Kidney tubule cell (primary cell): Measurements from ENCODE around the gene CFAP74.
A peak's percentile ranks its signal among the peaks of the same experiment; 100 is the strongest.
"Not testable (repeated sequence)": the region's sequence is repeated elsewhere in the genome, so short reads cannot be mapped to it uniquely, and the experiment has no call there.

Source experiments
- DNase-seq: peaks from one replicate; pipeline ENCODE4 v3.0.0-alpha.2; 2018; ENCODE audit warnings: low spot score

Gene CFAP74

DNA sequence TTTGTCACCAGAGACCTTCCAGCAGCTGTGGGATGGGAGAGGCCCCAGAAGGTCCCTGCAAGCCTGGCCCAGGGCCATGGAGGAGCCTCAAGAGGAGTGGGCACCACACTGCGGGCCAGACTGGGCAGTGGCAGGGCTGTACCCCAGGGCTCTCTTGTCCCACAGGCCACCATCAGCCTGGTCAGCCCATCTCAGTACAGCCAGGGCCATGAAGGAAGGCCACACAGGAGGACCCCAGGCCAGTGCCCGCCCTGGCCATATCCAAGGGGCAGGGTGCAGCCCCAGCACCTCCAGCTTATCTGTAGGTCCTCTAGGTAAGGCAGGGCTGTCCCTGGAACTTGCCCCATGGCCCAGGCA is 109.6 kb downstream of the CFAP74 start:
- DNase-seq, result no peak

DNA sequence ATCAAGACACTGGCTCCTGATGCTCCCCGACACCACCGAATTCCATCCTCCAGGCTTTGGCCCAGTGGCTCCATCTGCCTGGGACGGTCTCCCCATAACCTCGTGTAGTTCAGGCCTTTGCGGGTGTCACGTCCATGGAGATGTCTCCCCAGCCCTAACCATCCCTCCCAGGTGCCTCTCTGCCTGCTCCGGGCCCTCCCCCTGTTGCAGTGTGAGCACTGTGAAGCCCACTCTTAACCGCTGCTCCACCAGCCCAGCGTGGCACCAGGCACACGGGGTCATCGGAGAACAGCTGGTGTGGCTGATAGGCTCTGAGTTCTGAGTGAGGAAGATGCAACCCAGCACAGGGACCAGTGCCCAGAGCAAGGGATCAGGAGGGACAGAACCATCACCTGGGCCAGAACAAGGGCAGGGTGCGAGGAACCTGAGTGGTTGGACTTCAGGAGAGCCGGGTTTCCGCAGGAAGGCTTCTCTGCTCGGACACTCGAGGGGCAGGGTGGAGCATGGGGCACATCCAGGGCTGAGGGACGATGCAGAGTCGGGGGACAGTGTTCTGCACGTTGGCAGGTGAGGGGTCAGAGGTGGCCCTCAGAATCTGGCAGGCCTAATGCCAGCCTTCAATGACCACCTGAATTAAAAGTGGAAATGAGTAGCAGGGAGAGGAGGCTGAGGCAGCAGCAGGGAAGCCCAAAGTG is 110.1 kb downstream of the CFAP74 start:
- no peak for DNase-seq

DNA sequence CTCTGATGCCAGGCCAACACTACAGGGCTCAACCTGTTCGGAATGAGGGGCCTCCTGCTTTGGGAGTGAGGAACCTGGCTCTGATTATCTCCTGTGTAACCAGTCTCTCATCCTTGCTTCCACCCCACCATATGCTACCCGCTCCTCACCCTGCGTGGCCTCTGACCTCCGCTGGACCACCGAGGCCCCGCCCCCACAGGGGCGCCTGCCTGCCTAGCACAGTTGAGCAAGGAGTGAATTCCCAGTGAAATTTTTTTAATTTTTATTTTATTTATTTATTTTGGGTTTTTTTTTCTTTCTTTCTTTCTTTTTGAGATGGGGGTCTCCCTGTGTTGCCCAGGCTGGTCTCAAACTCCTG is 110.8 kb downstream of the CFAP74 start:
- DNase-seq, result no peak

DNA sequence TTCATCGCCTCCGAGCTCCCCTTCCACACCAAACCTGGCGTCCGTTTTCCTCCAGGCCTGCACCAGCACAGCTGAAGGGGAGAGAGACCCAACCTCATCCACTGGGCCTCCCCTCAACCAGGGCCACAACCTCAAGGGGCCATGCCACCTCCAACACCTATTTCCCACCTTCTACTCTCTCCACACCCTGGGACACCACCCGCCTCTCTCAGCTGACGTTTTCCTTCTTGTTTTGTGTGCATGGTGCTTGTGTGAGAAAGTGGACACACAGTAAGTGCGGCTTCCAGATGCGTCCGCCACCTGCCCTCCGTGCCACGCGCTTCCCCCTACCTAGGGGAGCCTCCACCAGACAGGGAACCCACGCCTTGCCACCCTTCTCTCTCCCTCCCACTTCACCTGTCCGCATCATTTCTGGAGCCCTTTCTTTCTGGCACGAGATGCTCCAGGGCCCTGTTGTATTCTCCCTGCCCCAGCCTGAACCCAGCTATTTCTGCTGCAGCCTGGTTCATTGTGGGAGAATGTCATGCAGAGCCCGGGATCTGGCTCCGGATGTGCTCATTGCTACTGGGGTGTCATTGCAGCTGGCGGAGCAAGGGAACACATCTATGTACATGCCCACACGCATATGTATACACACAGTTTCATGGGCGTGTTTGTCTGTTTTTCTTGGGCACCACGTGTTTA is 111.4 kb downstream of the CFAP74 start:
- no peak for DNase-seq

DNA sequence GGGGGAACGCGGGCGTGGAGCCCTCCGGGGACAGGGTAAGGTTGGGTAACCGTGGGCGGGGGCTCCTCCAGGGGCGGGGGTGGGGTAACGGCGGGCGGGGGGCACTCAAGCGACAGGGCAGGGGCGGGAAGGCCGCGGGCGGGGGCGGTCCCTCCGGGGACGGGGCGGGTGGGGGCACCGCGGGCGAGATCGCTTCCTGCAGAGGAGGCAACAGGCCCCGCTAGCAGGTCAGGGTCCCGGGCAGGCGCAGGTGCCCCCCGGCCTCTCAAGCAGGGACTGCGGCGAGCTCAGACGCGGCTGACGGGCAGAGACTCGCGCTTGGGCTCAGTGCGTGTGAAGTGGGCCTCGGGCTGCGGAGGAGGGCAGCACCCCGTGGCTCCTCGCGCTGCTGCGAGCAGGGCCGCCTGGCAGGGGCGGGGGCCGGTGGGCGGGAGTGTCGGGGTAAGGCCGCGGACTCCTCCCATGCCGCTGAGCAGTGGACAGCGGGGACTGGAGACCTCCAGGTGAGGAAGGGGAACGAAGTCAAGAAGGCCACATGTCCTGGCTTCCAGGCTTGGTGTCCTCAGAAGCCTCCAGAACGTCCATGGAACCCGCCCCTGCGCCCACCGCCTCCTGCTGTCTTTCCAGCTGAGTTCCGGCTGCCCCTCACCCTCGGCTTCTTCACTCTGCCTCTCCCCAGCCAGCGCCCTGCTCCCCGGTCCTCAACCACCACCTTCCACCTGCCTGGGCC is 112.1 kb downstream of the CFAP74 start:
- peak; percentile 72 for DNase-seq

DNA sequence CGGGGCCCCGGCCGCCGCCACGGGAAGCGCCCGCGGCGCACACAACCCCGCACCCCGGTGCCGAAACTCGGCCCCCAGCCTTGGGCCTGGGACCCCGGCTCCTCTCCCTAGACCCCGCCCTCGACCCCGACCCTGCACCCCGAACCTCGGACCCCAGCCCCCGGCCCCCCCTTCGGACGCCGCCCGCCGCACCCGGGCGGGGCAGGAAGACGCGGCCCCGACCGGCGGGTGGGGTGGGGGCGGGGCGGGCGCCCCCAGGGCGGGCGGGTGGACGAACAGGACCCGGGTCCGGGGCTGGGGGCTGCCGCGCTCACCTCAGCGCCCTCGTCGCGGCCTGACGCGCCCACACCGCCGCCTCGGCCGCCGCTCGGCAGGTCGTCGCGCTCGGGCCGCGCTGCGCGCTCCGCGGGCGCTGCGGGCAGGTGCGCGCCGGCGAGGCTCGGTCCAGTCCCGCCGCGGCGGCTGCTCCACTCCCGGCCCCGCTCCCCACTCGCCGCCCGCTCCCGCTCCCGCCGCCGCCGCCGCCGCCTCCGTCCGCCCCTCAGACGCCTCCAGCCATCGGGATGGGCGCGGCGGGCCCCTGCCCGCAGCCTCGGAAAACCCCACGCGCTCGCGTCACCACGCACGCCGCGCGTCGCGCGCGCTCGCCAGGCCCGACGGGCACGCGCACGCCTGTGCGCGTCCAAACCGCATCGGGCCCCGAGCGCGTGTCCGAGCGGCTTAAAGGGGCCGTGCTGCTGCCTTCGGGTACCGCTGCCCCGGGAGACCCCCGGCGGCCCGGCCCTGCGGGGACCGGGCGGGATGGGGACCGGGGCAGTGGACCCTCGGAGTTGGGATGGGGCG is 112.9 kb downstream of the CFAP74 start, which contains the start of gene GNB1:
Gene GNB1 (minus strand): TSS at position 582 of the 843 bp plus-strand sequence. CDS start 65,634 bp downstream, outside the sequence.
- peak; percentile 93 for DNase-seq

DNA sequence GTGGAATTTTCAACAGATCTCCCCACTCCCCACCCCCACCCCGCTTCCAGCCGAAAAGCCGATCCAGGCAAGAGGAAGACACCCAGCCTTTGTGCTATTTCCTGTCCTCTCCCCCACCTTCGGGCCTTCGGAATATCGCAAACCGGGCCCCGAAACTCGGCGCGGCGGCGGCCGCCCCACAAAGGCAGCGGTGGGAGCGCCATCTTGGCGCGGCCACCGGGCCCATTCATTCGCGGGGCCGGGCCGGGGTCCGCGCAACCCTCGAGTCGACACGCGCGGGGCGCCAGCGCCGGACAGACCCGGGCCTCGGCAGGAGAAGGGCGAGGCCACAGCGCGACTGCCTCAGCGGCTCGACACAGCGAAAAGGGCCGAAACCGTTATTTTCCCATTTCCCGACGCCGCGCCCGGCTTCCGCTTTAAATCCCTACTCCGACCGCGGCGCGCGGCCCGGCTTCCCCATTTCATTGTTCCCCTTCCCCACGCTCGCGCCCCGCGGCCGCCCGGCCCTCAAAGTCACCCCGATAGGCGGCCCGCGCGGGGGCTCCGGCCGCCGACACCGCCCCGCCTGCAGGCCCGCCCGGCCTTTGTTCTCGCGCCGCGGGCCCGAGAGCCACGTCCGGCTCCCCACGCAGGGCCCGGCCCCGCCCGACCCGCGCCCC is 113.6 kb downstream of the CFAP74 start:
- peak; percentile 50 for DNase-seq

DNA sequence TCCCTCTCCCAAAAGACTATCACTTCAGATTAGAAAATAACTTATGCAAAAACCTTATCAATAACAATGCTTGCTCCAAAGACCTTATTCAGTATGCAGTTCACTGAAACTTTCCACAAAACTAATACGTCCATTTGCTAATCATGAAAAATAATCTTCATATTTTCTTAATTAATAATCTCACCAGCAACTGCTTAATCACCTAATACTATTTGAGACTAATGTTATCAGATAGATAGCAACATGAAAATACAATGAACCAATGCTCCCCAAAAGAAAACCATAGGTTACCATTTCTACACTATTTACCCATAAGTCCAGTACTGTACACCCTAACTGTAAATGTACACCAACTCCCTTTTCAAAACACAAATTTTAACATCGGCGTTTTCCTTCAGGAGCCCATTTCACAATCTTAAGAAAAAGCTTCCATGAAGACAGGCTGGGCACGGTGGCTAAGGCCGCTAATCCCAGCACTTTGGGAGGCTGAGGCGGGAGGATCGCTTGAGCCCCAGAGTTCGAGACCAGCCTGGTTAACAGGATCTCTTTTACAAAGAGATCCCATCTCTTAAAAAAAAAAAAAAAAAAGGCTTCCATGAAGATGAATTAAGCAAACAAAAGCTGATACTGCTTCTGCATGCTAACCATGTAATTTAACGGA is 114.4 kb downstream of the CFAP74 start:
- peak; percentile 32 for DNase-seq

DNA sequence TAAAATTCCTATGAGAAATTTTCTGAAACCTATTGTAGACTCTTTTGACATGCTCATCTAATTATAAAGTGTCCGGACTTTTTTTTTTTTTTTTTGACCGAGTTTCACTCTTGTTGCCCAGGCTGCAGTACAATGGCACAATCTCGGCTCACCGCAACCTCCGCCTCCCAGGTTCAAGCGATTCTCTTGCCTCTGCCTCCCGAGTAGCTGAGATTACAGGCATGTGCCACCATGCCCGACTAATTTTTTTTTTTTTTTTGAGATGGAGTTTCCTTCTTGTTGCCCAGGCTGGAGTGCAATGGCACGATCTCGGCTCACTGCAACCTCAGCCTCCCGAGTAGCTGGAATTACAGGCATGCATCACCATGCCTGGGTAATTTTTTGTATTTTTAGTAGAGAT is 119.7 kb downstream of the CFAP74 start:
- not testable (repeated sequence) for DNase-seq

DNA sequence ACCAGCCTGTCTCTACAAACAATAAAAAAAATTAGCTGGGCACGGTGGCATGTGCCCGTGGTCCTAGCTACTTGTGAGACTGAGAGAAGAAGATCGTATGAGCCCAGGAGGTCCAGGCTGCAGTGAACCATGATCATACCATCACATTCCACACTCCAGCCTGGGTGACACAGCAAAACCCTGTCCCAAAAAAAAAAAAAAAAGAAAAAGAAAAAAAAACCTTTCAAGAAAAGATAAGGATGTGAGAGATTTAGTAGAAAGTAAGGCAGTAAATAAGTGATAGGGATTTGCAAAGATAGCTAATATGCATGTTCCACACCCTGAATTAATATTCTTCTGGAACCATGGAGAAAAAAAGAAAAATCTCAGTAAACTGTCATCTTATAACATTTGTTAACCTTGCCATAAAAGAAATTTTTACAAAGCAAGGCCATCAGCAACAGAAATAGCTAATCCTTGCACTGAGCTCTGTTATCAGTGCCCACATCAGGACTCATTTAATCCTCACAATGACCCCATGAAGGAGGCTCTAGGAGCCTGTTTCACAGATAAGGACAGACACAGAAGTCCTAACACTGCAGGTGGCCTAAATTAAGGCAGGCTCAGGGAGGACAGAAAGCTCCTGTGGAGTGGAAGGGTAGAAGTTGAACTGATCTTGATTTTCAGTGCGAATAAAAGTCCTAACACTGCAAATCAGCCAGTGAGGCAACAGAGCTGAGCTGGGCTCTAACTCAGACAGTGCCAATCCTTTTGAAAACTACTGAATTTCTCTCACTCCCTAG is 120.3 kb downstream of the CFAP74 start:
- DNase-seq, result peak; percentile 61

DNA sequence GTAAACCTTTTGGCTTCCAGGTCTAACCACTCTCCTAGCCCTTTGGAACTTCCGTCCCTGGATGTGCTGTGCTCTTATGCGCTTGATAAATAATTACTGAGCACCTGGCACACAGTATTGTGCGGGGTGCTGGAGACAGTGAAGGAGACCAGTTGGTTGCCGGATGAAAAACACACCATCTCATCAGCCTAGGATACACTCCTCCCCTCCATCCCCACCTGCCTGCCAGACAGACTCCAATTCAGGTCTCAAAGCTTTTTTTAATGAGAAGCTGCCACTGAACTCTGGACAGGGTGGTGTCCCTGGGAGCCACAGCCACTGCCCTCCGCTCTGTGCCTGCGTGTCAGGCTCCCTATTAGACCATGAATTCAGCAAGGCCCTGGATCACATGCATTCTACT is 121.9 kb downstream of the CFAP74 start:
- no peak for DNase-seq

DNA sequence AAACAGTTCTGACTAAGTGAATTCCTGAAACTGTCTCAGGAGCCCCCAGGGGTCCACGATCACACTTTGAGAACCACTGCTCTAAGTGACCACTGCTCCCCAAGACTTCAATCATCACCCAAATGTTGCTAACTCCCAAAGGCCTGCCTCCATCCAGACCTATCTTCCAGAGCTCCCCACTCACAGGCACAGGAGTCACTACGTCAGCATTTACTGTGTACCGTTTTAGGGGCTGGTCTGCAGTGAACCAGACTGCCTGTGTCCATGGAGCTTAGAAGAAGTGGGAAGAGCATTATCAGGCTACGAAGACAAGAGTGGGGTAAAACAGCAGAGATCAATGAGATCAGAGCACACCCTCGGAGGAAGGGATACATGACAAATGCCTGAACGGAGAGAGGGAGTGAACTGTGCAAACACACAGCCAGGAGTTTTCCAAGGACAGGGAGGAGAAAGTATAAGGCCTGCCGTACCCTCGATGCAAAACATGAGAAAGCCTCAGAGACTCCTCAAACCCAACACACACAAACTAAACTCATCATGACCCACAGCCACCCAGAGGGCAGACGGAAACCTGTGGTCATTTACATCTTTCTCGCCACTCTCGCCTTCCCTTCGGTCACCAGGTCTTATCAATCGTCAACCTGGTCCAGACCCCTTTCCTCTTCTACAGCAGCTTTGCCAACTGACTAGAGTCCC is 122.8 kb downstream of the CFAP74 start:
- DNase-seq, result no peak

DNA sequence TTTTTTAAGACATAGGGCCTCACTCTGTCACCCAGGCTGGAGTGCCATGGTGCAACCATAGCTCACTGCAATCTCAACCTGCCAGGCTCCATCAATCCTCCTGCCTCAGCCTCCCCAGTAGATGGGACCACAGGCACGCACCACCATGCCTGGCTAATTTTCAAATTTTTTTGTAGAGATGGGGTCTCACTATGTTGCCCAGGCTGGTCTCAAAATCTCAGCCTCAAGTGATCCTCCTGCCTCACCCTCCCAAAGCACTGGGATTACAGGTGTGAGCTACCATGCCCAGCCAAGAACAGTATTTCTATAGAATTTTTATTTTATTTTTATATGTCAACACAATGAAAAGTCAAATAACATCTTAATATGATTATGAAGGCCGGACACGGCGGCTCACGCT is 123.6 kb downstream of the CFAP74 start:
- no peak for DNase-seq

DNA sequence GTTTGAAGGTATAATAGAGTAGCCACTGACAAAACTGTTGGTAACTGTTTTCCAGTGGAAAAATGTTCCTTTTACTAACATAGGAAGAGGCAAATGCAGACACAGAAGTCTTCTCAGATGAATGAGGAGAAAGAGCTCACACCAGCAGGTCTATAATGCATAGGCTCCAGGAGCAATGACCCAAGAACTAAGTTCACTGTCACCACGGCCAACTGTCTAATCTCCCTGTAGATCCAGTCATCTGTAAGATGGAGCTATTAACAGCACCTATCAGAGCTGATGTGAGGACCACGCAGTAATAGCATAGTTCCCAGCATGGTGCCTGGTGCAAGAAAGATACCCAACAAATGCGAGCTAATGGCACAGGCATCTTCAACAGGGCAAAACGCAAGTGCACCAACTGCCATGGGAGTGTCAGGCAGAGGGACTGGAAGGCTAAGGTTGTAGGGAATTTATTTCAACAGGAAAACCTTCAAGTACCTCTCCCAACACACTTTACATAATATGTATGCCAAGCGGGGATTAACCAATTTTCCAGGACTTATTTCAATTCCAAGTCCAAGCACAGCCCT is 125.6 kb downstream of the CFAP74 start:
- DNase-seq, result no peak

DNA sequence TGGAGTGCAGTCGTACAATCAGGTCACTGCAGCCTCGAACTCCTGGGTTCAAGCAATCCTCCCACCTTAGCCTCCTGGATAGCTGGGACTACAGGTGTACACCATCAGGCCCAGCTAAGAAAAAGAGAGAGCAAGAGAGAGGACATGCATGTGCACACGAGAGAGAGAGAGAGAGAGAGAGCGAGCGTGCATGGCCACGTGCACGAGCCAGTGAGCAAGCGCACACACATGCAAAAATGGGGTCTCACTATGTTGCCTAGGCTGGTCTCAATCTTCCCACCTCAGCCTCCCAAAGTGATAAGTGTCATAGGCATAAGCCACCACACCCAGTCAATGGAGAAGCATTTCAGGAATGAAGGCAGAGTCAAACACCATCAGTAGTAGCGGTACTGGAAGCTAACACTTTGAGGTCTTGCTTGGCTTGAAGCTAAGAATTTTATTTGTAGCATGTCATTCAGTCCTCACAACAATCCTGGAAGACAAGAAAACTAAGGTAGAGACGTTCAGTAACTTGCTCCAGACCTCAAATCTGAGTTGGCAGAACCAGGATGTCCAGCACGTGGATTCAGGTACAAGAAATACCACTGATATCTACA is 127.2 kb downstream of the CFAP74 start:
- peak; percentile 55 for DNase-seq

DNA sequence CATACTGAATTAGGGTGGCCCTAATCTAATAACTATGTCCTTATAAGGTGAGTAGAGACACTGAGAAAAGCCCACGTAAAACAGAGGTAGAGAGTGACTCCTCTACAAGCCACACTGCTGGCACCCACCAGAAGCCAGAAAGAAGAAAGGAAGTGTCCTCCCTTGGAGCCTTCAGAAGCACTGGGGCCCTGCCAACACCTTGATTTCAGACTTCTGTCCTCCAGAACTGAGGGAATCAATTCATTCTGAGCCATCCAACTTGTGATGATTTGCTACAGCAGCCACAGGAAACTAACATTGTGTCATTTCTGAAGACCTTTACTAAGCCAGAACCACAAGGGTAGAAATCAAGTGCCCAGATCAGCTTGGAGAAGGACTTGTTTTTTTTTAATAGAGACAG is 127.7 kb downstream of the CFAP74 start:
- DNase-seq, result no peak

DNA sequence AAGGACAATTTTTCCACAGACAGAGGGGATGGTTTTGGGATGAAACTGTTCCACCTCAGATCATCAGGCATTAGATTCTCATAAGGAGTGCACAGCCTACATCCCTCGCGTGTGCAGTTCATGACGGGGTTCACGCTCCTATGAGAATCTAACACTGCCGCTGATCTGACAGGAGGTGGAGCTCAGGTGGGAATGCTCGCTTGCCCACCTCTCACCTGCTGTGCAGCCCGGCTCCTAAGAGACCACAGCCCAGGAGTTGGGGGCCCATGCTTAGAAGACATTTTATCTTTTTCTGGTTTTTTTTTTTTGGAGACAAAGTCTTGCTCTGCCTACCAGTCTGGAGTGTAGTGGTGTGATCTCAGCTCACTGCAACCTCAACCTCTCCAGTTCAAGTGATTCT is 128.7 kb downstream of the CFAP74 start:
- DNase-seq, result no peak

DNA sequence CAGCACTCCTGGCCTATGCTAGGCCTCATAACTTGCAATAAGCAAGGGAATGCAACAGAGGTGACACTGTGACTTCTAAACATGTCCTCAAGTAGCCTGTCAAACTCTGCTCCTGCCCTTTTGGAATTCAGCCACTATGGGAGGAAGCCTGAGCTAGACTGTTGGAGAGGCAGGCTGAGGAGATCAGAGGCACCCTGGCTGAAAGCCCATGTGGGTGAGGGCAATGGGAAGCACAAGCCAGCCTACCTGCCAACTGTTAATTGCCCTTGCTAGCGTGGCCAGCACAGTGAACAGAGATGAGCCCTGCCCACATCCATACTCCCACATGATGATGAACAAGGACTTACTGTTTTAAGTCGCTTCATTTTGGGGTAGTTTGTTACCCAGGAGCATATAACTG is 130.4 kb downstream of the CFAP74 start:
- no peak for DNase-seq
